HG03457 (cell line): ENCODE results near the gene BIRC6.
"Not testable (repeated sequence)": the region's sequence is repeated elsewhere in the genome, so short reads cannot be mapped to it uniquely, and the experiment has no call there.

Experiments used
- ATAC-seq: cut with Tn5 transposase; IDR thresholded peaks from one replicate; pipeline ENCODE4 v1.9.1; 2021; ENCODE audit warnings: moderate number of reproducible peaks; ENCODE audit not compliant: unreplicated experiment

BIRC6 gene

DNA sequence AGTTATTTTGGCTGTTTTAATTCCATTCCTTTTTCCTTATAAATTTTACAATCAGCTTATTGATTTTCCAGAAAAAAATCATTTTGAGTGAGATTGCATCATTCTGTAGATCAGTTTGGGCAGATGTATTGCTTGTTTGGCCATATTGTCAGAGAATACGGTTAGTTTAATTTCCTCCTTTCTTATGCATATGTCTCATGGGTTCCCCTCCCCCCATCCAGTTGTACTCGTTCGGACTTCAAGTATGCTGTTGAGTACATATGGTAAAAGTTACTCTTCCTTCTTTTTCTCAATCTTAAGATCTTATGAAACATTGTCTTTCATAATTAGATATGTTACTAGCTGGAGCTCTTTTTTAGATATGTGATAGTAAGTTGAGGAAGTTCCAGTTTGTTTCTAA, 139.8 kb downstream of the BIRC6 start:
- no peak for ATAC-seq

DNA sequence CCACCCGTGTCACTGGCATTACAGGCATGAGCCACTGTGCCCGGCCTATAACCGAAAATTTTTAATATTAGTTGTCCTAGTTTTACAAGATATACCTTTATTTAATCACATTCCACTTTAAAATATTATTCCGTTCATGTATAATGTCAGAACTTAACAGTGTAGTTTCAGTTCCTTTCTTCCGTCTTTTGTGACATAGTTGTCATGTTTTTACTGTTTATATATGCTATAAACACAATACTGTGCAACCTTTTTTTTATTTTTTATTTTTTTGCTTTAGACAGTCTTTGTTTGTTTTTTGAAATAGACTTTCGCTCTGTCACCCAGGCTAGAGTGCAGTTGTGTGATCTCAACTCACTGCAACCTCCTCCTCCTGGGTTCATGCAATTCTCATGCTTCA, 141.5 kb downstream of the BIRC6 start:
- ATAC-seq: no peak

DNA sequence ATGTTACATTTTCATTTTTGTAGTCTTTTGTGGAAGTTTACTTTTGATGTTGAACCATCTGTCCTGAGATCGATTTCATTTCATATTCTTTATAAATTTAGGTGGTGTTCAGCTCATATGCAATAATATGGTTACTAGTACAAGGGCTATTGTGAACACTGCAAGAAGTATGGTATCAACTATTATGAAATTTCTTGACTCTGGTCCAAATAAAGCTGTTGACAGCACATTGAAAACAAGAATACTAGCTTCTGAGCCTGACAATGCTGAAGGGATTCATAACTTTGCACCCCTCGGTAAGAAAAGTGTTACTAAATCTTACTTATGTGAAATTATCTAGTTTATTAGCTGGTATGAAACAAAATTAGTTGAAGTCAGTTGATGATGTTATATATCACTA, 146.1 kb downstream of the BIRC6 start:
- ATAC-seq: no peak

DNA sequence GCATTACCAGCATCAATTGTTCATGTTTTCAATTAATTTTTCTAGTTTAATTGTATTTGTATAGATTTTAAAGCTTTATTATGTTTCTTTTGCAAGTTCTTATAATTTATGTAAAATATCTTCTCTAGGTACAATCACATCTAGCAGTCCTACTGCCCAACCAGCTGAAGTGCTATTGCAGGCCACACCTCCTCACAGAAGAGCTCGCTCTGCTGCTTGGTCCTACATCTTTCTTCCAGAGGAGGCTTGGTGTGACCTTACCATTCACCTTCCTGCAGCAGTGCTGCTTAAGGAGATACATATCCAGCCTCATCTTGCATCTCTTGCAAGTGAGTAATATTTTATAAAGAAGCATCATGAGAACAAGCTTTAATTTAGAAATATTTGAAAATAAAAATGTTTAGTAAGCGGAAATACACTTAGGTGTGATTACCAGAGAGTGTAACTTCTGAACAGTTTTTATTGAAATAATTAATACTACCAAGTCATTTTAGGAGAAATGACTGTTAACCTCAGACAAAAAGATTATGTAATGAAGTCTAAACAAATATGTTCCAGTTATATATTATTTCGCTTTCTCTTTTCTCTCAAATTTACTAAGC, 148.2 kb downstream of the BIRC6 start:
- ATAC-seq: no peak

DNA sequence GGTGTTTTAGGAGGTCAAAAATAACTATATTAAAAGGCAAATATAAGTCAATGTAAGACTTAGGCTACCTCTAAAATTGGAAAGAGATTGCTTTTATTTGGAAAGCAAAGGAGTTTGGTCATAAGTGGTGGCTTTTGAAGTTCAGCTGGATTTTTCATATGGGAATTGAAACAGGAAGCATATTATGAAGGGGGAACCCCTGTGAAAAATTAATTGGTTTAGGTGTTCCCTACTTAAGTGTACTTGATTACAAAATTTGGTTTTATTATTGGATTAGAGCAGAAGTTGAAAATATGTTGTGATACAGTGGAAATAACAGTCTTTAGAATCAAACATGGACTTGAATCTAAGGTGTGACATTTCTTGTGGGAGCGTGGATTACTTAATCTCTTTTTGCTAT, 149.6 kb downstream of the BIRC6 start:
- ATAC-seq: no peak

DNA sequence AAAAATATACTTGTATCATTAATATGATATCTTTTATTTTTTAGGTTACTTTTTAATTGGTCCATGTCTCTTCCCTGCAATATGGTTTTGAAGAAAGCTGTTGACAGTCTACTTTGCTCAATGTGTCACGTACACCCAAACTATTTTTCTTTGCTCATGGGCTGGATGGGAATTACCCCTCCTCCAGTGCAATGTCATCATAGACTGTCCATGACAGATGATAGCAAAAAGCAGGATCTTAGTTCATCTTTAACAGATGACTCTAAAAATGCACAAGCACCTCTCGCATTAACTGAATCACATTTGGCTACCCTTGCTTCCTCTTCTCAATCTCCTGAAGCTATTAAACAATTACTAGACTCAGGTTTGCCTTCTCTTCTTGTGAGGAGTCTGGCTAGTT, 158.1 kb downstream of the BIRC6 start:
- ATAC-seq: no peak

DNA sequence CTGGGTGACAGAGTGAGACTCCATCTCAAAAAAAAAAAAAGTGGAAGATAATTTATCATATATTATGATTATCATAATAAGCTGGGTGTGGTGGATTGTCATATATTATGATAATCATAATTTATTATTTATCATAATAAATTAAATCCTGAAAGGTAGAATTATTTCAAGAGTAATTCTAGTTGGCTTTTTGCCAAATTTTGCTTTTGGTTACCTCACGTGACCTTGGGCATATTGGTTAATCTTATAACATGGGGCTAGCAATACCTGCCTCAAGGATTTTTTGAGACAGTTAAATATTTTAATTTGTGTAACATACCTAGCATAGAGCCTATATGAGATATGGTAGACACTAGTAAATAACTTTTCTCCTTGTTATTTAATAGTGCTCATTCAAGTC, 159.7 kb downstream of the BIRC6 start:
- no peak for ATAC-seq

DNA sequence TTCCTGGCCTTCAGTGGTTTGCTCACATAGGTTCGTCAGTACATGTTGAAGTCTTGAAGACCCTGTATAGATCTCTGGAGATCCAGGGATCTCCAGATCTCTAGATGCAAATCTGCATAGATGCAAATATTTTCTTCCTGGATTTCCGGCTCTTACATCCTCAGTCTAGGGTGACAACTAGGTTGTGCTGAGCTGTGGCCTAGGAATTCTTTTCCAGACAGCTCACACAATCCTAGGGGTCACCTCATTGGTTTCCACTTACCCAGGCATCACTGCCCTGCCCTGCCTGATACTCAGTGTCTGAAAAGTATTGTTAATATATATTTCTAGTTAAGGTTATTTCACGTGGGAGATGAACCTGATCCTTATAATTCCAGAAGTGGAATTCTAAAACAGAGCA, 165.9 kb downstream of the BIRC6 start:
- no peak for ATAC-seq

DNA sequence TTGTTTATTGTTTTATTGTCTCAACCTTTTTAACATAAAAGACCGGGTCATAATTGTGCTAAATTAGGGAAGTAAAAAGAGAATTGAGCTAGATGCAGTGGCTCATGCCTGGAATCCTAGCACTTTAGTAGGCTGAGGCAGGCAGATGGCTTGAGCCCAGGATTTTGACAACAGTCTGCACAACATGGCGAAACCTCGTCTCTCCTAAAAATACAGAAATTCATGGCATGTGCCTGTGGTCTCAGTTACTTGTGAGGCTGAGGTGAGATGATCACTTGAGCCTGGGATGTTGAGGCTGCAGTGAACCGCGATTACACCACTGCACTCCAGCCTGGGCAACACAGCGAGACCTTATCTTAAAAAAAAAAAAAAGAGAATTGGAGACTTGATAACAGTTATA, 166.9 kb downstream of the BIRC6 start:
- no peak for ATAC-seq

DNA sequence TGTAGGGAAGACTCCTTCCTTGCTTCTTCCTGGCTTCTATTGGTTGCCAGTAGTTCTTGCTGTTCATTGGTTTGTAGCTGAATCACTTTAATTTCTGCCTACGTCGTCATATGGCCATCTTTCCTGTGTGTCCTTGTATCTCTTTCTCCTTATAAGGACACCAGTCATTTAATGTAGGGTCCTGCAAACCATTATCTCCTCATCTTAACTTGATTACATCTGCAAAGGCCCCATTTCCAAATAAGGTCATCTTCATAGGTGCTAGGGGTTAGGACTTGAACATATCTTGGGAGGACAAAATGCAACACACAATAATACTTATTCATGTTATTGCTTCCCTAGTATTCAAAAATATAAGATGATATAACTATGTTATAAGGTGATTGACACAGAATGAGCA, 175.5 kb downstream of the BIRC6 start:
- ATAC-seq: no peak

DNA sequence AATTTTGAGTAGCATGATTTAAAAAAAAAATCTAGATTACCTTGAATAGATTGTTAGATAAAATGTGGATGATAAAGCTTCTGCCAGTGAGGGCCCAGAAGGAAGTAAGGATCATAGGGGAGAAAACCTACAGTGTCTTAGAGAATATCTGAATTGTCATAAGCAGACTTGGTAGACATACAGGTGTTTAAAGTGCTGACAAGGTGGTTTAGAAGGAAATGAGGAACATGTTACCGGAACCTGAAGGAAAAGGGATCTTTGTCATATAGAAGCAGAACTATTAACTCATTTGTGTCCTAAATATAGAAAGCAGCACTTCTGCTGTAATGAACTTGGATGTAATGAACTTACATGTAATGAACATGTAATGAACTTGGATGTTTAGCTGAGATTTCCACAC, 176.1 kb downstream of the BIRC6 start:
- no peak for ATAC-seq

DNA sequence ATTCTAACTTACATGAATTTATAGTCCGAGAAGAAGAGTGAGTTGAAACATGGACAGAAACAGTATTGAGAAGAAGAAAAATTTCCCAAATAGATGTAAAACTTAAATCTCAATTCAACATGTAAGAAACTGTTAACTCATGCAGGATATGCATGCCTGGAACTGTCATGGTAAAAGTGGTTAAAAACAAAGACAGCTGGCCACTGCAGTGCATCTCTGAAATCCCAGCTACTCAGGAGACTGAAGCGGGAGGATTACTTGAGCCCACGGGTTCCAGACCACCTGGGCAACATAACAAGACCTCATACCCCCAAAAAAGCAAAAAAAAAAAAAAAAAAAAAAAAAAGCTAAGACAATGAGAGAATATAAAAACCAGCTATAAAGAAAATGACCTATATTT, 178.0 kb downstream of the BIRC6 start:
- ATAC-seq: no peak

DNA sequence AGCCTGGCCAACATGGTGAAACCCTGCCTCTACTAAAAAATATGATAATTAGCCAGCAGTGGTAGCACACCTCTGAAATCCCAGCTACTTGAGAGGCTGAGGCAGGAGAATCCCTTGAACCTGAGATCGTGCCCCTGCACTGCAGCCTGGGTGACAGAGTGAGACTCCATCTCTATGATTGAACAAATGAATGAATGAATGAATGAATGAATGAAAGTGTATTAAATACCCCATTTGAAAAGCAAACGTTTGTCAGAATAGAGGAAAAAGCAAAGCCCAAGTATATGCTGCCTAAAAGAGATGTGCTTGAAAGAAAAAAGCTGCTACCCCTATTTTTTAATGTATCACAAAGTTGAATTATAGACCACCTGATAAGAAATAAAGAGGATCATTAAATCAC, 181.9 kb downstream of the BIRC6 start:
- no peak for ATAC-seq

DNA sequence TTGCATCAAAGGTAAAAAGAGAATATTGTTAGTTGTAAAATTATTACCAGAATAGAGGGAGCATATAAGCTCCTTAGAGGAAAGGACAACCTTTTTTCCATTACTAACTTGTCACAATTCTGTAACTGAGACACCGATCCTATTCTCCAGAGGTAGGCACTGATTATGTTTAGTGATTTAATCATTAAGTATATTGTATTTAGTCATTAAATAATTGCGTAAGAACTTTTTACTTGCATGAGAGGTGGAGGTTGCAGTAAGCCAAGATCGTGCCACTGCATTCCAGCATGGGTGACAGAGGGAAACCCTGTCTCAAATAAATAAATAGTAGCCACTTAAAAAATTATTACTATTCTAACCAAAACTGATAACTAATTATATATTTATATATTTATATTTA, 195.7 kb downstream of the BIRC6 start:
- not testable (repeated sequence) for ATAC-seq

DNA sequence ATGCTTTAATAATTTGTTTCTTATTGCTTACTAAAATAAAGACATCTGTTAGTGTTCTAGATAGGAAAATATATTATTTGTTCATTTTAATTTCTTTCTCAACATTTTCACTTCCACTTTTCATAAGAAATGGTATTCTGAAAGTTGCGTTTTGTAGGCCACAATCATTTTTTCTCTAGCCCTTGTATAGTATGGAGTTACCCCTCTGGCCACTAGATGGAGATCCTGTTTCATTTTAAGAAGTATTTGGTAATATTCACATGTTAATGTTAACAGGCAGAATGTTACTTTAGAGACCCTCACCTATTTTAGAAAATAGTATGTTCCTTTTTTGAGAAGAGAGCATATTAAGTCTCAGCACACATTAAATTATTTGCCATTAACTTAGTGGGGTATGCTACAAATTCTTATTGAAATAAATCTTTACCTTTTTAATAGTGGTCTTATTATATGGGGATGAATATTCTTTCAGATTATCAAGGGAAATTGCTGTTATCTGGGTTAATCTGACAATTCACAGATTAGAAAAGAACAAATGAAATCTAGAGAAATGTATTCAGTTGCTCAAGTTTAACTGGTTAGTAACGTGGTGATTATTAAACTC, 197.1 kb downstream of the BIRC6 start:
- ATAC-seq: no peak

DNA sequence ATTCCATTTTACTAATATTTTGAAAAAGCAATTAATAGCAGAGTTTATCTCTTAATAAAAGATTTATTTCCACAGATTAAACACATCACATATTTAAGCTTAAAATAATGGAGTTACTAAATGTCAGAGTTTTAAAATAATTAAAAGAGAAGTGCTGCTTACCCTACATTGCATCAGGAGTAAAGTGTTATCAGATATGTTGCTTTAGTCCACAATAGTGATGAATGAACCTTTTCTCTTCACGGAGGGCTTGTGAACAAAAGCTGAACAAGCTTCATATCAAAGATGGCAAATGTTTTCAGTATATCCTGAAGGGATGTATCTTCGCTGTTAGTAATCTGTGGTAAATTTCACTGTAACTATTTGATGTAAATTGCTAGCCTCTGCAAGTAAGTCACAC, 201.7 kb downstream of the BIRC6 start:
- ATAC-seq: no peak

DNA sequence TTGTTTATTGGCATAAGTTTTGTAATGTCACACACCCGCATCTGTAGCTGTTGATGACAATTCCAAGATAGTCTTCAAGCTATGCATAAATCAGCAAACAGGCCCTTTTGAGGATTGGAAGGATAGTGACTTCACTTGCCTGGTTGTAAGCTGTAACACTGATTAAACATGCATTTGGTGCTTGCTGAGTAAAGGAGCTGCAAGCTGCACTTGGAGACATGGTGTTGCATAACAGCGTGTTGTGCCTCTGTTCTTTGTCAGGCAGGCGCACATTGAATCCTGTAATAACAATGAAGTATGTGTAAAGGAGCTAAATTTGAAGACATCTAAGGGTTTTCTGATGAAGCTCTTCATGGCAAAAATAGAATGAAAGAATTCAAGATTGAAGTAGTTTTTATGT, 202.3 kb downstream of the BIRC6 start:
- no peak for ATAC-seq

DNA sequence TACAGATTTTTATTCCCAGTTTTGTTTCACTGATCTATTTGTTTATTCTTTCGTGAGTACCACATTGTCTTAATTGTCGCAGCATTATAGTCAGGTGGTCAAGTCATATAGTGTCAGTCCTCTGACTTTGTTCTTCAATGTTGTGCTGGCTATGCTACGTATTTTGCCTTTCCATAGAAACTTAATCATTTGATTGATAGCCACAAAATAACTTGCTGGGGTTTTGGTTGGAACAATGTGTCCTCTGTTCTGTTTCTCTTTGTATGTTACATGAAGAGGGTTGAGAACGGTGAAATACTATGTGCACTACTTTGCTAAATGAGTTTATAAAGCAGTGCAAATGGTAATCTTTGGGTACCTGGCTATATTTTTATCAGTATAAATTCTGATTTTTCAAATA, 206.1 kb downstream of the BIRC6 start:
- ATAC-seq: no peak

DNA sequence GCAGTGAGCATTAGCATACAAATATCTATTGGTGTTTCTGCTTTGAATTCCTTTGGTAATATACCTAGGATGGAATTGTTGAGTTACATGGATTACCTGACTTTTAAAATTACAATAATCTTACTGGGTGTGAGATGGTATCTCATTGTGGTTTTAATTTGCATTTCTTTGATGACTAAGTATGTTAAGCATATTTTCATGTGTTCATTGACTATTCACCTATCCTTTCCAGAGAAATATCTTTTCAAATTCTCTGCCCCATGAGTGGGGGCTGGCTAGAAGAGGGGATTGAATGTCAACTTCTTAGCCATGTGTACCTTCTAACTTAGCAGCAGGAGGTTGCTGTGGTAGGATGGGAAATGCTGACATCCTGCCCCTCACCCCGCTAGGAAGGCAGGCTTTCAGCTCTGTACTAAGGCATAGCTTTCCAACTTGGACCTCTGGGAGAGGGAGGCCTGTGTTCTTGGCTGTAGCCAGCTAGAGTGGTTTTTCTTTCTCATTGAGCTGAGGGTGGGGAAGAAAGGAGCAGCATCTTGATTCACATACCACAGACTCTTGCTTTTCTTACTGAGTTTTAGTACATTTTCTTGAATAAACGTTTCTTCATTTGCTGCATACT, 207.7 kb downstream of the BIRC6 start:
- ATAC-seq: no peak

DNA sequence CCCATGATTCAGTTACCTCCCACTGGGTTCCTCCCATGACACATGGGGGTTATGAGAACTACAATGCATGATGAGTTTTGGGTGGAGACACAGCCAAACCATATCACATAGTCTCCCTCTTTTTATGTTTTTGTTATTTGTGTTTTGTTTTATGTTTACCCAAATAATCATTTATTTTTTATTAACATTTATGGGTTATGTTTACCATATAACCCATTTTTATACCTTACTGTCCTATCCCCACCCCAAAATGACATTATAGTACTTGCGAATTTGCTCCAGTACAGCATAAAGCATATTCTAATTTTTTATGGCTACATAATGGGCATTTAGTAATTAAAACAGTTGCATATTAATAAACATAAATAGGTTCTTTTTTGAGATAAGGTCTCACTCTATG, 209.1 kb downstream of the BIRC6 start:
- ATAC-seq: no peak

DNA sequence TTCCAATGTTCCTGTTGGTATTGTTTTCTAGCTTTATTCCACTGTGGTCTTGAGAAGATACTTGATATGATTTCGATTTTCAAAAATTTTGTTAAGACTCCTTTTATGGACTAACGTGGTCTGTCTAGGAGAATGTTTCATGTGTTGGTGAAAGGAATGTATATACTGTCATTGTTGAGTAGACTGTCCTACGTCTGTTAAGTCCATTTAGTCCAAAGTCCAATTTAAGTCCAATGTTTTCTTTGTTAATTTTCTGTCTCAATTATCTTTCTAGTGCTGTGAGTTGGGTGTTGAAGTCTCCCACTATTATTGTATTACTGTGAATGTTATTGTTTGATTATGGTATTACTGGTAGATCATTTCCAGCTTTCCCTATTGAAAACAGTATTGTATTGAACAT, 215.2 kb downstream of the BIRC6 start:
- no peak for ATAC-seq

DNA sequence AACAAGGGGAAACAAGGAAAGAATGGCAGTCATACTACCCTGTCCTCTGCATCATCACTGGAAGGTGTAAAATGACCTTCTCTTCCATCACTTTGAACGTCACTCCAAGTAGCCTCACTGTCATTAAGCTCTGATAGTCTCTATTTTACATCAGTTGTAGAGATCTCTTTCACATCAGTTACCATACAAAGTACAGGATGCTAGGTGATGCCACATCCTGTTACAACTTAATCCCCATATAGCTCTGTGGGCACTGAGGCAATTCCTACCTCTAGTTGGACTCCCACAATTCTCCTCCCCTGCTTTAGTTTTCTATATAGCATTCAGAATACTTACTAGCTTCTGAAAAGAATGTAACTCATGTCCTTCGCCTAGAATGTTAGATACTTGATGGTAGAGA, 215.9 kb downstream of the BIRC6 start:
- ATAC-seq: no peak
